AG04450 (cell line): ENCODE measurements around the gene TMED1. TPM values are rescaled to one million over a fixed set of nuclear protein-coding genes. Genes with fewer than 3 reads are reported as not detected.

Experiments used
- CTCF ChIA-PET: fragments of 300-600, 350-600 bp; formaldehyde crosslinking; extraction: SDS; loops from one replicate; lab custom pipeline; 2022; ENCODE audit warnings: antibody characterized with exemption, inconsistent platforms; lab: Charles Lee
- POLR2A ChIA-PET: fragments of 350-600 bp; formaldehyde crosslinking; extraction: SDS; loops from one replicate; lab custom pipeline; 2021; ENCODE audit warnings: antibody characterized with exemption, inconsistent platforms; lab: Yijun Ruan, JAX
- DNase-seq: peaks from one replicate; pipeline ENCODE4 v3.0.0-alpha.2; 2011; ENCODE audit warnings: low read depth, low spot score
- H3K27ac ChIP-seq: one replicate; pipeline ENCODE4 v1.5.1; 2012; ENCODE audit warnings: low read depth, low read length, control low read depth
- H3K27me3 ChIP-seq: one replicate; pipeline ENCODE4 v1.6.0; 2012; ENCODE audit warnings: low read length; ENCODE audit not compliant: control insufficient read depth, insufficient read depth
- H3K4me3 ChIP-seq: 2 replicates; pipeline ENCODE4 v1.5.1; 2011; ENCODE audit warnings: mild to moderate bottlenecking, low read depth, low read length, control low read depth
- H3K9me3 ChIP-seq: 2 replicates; pipeline ENCODE4 v1.5.1; 2012; ENCODE audit warnings: low read length; ENCODE audit not compliant: control insufficient read depth, insufficient read depth
- polyA plus RNA-seq: library from polyadenylated mRNA; depleted of rRNA; stranded (reverse); fragments of >200 nt; gene quantifications from 2 replicates; pipeline ENCODE4 v1.2.3, GENCODE V29; 2011
- TF ChIP-seq, protein P1 (sequence below): IDR thresholded peaks from 2 replicates; pipeline ENCODE4 v1.5.1; 2011; ENCODE audit warnings: low read depth, low read length, control low read depth, inconsistent platforms

The TMED1 gene
- polyA plus RNA-seq, 1 experiment, result 42.4 TPM

DNA sequence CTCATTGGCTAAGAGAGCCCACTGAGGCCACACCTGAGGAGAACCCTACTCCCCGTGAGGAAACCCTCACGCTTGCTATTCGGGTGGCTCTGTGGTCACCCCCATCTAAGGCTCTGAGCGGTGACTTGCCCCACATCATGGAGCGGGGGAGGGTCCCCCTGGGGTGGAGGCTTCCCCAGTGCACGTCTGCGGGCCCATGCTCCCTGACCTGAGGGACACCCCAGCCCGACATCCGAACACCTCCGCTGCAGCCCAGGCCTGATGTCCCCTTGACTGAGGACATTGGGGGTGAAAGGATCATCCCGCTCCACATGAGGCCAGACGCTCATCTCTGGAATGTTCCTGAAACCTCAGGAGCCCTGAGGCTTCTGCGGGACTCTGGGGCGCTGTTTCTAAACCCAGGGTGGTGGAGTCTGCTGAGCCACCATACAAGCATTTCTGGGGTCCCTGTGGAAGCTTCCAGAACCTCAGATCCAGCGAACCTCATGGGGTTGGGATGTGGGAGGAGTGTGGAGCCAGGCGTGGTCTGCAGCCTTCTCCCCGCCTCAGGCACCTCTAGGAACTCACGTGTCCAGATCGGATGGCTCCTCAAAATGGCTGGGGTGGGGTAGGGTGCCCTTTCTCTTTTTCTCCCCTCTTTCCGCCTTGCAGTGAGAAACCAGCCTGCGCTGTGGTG, 19.9 kb downstream of the TMED1 start:
- no peak for DNase-seq
- H3K9me3 ChIP-seq, result peaks cover 24% of the 10 kb centered on the region
- H3K27ac ChIP-seq, result peak overlapping the region; percentile 99
- POLR2A ChIA-PET, result interaction anchor here (0.6 to 2.9 kb wide), 2 partner anchors 20 to 99 kb away, joined by 3 to 14 read pairs; partner anchors contain the start of gene TMED1
- no peaks in the 10 kb centered on the region for H3K27me3 ChIP-seq
- H3K4me3 ChIP-seq, result peak overlapping the region; percentile 70
- CTCF ChIA-PET, result no interaction called here
- TF ChIP-seq, protein P1, sequence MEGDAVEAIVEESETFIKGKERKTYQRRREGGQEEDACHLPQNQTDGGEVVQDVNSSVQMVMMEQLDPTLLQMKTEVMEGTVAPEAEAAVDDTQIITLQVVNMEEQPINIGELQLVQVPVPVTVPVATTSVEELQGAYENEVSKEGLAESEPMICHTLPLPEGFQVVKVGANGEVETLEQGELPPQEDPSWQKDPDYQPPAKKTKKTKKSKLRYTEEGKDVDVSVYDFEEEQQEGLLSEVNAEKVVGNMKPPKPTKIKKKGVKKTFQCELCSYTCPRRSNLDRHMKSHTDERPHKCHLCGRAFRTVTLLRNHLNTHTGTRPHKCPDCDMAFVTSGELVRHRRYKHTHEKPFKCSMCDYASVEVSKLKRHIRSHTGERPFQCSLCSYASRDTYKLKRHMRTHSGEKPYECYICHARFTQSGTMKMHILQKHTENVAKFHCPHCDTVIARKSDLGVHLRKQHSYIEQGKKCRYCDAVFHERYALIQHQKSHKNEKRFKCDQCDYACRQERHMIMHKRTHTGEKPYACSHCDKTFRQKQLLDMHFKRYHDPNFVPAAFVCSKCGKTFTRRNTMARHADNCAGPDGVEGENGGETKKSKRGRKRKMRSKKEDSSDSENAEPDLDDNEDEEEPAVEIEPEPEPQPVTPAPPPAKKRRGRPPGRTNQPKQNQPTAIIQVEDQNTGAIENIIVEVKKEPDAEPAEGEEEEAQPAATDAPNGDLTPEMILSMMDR, result no peak

DNA sequence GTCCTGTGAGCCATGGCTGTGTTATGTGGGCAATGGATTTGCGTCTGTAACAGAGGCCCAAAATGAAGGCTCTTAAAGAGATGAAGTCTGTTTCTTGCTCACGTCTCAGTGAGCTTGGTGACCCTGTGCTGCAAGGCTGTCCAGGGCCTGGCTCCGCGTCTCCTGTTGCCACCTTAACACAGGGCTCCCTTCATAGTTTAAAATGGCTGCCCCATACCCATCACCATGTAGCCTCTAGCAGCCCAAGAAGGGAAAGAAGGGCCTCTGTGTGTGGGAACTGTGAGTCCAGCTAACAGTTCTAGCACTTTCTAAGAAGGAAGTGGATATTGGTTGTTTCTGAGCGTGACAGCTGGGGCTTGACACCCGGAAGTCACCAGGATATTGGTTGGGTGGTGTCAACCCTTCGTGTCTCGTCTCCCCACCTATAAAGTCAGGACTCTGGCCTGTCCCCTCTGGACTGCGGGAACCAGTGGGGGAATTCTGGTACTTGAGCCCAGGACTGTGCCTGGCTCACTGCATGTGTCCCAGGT, 20.9 kb downstream of the TMED1 start:
- DNase-seq, result no peak
- Histone ChIP-seq H3K4me3 (peak overlapping the region; percentile 70), H3K27ac (peak overlapping the region; percentile 39), H3K9me3 (peaks cover 24% of the 10 kb centered on the region), H3K27me3 (no peaks in the 10 kb centered on the region)
- CTCF ChIA-PET, result interaction anchor here (1.4 kb wide), 1 partner anchor 56 kb away, joined by 4 read pairs; no protein-coding TSS in a partner anchor
- TF ChIP-seq, protein P1, result no peak
- POLR2A ChIA-PET, result interaction anchor here (1.1 to 2.9 kb wide), 3 partner anchors 21 to 98 kb away, joined by 3 to 14 read pairs (median 5); partner anchors contain the start of genes DNM2 and TMED1

DNA sequence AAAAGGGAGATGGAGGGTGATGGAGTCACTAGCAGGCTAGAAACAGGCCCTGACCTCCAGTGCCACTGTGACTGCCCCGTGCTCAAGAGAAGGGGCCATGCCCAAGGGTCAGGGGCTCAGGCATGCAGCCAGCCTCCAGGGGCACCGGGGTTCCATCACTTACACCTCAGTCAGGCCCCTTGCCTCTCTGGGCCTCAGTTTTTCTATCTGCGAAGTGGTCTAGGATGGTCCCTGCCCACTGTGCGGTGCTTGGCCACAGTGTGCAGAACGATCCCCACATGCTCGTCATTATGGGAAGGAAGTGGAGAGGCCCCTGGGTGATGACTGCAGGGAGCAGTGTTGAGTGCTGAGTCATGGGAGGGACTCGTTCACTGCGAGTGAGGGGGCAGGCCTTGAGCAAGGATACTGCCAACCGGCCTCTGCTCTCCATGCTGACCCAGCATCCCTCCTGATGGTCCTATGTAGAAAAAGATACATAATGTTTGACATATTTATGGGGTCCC, 23.1 kb downstream of the TMED1 start:
- TF ChIP-seq, protein P1, result peak; percentile 4; the same call in 1 of the 2 replicates
- POLR2A ChIA-PET, result interaction anchor here (0.7 to 2.9 kb wide), 3 partner anchors 23 to 52 kb away, joined by 4 to 14 read pairs (median 10); partner anchors contain the start of gene TMED1
- peak; percentile 87 for DNase-seq
- peak overlapping the region; percentile 95 for H3K27ac ChIP-seq
- peaks cover 29% of the 10 kb centered on the region for H3K9me3 ChIP-seq
- 0 out of 2 replicates have a peak overlapping the region, but pooled peaks have one; percentile 10 for H3K4me3 ChIP-seq
- CTCF ChIA-PET, result no interaction called here
- no peaks in the 10 kb centered on the region for H3K27me3 ChIP-seq

GRCh38 chr19:10812196-10812595, 23.8 kb downstream of the TMED1 start:
- no peak for DNase-seq
- POLR2A ChIA-PET, result interaction anchor here (2.8 kb wide), 1 partner anchor 24 kb away, joined by 10 read pairs; the partner anchor contains the start of gene TMED1
- Histone ChIP-seq H3K4me3 (no peak overlapping the region), H3K27ac (peak overlapping the region; percentile 52), H3K9me3 (peaks cover 29% of the 10 kb centered on the region), H3K27me3 (no peaks in the 10 kb centered on the region)
- TF ChIP-seq, protein P1, result no peak
- CTCF ChIA-PET, result no interaction called here
